GDM1 (cell line): ENCODE measurements around the gene PEX6.
"Not testable (repeated sequence)": the region's sequence is repeated elsewhere in the genome, so short reads cannot be mapped to it uniquely, and the experiment has no call there.

Experiments
- DNase-seq: peaks from one replicate; lab custom pipeline; 2025; lab: John Stamatoyannopoulos, UW

PEX6 gene

DNA sequence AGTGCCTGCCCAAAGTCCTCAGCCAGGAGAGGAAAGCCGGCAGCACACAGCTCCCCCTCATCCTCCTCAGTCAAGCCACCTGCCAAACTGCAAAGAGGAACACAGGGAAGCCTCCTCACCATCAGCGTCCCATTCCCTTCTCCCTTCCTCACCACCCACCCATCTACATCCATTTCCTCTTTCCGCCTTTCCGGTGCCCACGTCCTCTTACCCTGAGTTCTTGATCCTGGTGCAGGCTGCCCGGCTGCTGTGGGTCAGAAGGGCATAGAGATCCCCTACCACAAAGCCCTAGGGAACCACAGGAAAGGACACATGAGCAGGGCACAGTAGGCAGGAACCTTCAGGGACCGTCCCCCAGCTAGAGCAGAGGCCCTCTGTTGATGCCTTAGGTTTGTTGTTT lies 12.4 kb downstream of the PEX6 start:
- no peak for DNase-seq

DNA sequence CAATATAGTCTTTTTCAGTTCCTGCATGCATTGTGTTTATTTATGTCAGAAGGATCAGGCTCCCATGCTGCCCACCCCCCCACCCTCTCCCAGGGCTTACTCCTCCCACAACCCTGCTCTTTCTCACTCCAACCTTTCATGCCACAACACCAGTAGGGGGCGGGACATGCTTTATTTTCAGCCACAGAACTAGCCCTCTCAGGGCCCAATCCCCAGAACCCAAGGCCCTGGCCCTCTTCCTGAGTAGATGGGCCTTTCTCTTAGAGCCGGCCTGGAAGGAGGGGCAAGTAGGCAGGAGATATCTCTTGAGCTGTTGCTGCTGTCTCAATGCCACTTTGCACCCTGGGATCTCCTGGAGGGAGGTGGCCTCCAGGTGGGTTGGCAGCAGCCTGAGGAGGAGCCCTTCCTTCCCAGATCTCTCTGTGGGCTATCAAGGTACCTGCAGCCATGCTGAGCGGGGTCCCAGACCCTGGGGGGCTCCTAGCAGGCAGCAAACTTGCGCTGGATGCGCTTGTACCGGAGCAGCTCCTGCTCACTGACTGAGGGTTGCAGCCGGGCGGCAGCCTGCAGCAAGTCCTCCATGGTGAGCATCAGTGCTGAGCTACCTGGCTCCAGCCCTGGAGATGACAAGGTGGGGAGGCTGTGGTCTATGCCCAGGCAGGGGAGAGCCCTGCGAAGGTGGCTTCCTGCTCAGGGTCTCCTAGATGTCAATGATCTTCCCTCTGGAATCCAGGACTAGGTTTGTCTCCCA lies 15.0 kb downstream of the PEX6 start:
- peak; percentile 37 for DNase-seq

- no peak for DNase-seq
Measured at GRCh38 chr6:42963179-42963854, 15.7 kb downstream of the PEX6 start.

GRCh38 chr6:42962502-42963178 lies 16.3 kb downstream of the PEX6 start:
- no peak for DNase-seq

DNA sequence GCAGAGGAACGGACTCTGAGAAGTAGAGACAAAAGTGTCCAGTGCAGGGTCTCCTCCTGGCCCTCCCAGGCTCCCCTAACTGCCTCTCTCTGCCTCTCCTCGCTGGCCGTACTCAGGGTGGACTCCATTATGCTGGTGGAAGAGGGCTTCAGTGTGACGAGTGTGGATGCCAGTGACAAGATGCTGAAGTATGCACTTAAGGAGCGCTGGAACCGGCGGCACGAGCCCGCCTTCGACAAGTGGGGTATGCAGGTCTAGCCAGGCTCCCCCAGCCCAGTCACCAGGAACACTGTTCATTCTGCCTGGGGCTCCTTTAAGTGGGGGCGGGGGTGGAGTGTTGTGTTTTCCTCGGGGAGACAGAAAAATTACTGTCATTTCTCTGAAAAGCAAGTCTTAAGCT lies 16.9 kb downstream of the PEX6 start:
- DNase-seq: no peak

DNA sequence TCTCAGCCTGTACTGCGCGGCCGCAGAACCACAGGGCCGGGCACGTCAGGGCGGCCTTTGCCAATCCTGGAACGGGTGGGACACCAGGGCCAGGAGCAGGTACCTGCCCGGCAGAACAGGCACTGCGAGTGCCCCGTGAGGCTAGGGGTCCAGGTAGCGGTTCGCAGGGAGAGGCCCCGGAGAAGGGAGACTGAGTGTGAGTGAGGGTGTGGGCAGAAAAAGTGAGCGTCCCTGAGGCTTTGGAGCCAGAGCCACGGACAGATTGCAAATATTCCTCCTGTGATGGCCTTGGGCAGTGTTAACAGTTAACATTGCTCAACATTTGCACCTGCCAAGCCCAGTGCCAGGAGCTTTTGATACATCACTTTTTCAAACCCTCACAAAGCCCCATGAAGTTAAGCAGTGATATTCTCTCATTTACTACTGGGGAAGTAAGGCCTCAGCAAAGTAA lies 17.9 kb downstream of the PEX6 start:
- DNase-seq: no peak

- DNase-seq: no peak
Measured at GRCh38 chr6:42960243-42961019, 18.6 kb downstream of the PEX6 start, which contains the start of gene GNMT. TSS of gene GNMT (plus strand) at chr6:42960754. CDS start at chr6:42960768, 14 bp downstream.

DNA sequence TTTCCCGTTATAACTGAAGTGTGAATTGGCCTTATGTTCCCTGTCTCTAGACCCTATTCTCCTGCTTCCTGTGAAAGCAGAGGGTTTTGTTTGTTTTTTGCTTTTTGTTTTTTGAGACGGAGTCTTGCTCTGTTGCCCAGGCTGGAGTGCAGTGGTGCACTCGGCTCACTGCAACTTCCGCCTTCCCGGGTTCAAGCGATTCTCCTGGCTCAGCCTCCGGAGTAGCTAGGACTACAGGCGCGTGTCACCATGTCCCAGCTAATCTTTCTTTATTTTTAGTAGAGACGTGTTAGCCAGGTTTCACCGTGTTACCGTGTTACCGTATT lies 19.1 kb downstream of the PEX6 start:
- no peak for DNase-seq

DNA sequence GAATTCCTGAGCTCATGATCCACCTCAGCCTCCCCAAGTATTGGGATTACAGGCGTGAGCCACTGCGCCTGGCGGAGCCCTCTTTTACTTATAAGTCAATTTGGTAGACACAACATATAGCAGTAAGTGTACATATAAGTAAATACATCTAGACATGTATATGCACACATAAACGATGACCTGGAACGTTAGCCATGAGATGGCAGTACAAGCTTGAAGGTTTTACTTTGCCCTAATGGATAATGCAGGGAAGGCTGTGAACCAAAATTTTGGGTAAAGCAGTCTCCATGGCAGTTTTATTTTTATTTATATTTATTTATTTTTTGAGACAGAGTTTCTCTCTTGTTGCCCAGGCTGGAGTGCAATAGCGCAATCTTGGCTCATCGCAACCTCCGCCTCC lies 20.9 kb downstream of the PEX6 start:
- DNase-seq: no peak

DNA sequence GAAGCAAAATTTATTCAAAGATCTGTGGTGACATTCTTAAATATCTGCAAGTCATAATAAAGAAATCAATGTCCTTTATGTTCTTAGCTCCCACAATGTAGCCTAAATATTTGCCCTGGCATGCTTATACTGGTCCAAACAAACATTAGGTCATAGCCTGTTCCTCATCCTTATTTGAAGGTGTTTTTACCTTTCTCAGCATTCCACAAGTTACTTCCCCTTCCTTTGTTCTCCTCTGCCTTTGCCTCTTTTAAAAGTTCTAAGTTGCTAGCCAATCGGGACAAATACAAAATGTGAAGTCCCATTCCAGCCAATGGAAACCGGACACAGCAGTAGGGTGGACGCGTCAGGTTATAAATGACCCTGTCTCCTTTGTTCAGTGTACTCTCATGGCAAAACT lies 24.6 kb downstream of the PEX6 start:
- not testable (repeated sequence) for DNase-seq

DNA sequence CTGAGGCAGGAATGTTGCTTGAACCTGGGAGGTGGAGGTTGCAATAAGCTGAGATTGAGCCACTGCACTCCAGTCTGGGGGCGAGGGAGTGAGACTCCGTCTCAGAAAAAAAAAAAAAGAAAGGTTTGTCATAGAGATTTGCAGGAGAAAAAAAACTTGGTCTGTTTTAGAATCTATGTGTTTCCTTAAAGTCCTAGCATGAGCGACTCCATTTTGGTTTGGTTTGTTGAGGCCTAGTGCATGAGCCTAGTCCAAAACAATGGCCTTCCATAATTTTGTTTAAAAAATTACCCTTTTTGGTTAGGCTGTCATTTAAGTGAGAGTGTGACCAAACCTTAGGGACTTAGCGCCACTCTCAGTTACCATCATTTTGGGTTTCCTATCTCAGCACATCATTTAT lies 26.6 kb downstream of the PEX6 start:
- DNase-seq: no peak

- no peak for DNase-seq
Measured at GRCh38 chr6:42947950-42948349, 31.0 kb downstream of the PEX6 start.

DNA sequence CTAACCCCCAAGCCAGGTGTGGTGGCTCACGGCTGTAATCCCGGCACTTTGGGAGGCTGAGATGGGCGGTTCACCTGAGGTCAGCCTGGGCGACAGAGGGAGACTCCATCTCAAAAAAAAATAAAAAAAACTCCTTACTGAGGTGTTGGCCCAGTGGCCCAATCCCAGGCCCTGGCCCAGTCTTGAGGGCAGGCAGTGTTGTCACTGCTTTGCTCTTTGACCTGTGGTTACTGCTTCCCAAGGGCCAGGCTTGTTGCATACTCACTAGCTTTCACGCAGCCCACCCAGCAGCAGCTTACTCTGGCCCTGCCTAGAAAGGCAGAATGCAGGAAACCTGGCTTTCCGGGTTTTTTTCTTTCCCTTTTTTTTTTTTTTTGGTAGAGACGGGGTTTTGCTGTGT lies 36.5 kb downstream of the PEX6 start:
- no peak for DNase-seq

- not testable (repeated sequence) for DNase-seq
Measured at GRCh38 chr6:42941356-42941755, 37.6 kb downstream of the PEX6 start.

- DNase-seq: no peak
Measured at GRCh38 chr6:42940493-42941045, 38.4 kb downstream of the PEX6 start.

- DNase-seq: no peak
Measured at GRCh38 chr6:42939810-42940167, 39.2 kb downstream of the PEX6 start.

DNA sequence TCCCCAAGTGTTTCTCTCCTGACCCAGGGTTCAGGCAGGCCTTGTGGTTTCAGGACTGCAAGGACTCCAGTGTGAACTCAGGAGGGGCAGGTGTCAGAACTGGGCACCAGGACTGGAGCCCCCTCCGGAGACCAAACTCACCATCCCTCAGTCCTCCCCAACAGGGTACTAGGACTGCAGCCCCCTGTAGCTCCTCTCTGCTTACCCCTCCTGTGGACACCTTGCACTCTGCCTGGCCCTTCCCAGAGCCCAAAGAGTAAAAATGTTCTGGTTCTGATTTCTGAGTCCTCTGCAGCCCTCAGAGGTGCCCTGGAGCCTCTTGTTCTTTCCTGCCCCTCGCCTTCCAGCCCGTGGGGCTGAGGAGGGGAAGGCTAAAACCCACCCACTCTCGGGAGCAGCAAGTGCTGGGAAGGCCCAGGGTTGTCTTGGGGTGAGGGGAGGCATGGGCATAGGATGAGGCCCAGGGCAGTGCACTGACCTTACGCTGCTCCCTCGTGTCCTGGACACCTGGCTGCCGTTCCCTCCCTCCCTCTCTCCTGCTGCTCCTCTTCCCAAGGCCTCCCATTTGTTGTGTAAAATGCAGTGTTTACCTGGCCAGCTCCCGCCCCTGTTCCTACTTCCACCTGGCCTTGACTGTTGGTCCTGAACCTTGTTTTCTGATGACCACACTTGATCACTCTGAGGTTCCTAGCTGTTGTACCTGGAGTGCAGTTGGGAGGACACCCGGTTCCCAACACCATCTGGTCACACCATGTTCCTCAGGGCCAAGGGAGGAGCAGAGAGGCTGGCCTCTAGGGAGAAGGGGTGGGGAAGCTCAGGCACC lies 39.8 kb downstream of the PEX6 start:
- DNase-seq: no peak

DNA sequence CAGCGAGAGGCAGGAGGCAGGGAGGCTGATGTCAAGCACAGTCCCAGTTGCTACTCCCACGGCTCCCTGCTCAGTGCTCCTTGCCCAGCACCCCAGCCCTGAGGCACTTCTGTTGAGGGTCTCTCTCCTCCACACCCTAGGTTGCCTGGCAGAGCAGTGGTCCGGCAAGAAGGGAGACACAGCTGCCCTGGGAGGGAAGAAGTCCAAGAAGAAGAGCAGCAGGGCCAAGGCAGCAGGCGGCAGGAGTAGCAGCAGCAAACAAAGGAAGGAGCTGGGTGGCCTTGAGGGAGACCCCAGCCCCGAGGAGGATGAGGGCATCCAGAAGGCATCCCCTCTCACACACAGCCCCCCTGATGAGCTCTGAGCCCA lies 40.6 kb downstream of the PEX6 start:
- DNase-seq: no peak

GRCh38 chr6:42937548-42938427 lies 41.2 kb downstream of the PEX6 start:
- no peak for DNase-seq

GRCh38 chr6:42936398-42936797 lies 42.6 kb downstream of the PEX6 start:
- DNase-seq: no peak
